Measurements from ENCODE around the gene ZNF362.
"Not testable (repeated sequence)": the region's sequence is repeated elsewhere in the genome, so short reads cannot be mapped to it uniquely, and the experiment has no call there.

ZNF362 gene

DNA sequence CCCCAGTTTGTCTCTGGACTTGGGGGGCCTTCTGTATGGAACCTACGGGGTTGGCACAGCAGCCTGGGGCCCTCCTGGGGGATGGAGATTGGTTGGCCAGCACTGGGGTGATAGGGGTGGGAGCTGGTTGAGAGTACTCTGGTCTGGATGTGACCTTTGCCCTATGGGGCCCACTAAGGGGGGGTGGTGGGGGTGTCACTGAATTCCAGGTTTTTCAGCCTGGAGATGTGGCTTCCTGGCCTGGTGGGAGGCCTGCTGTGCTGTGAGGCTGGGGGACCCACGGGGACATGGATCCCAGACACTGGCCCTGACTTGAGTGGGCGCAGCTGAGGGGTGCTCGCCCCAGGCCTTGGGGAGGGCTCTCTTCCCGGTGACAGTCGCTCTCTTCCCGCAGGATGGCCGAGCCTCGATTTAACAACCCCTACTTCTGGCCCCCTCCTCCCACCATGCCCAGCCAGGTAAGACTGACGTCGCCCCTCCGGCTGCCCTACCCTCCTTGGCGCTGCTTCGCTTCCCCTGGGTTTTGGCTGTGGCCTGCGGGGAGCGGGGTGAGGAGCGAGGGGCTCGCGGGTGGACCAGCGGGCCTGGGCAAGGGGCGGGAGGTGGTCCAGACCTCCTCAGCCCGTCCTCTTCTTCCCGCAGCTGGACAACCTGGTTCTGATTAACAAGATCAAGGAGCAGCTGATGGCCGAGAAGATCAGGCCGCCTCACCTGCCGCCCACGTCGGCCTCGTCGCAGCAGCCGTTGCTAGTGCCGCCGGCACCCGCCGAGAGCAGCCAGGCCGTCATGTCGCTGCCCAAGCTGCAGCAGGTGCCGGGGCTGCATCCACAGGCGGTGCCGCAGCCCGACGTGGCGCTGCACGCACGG lies 19.6 kb downstream of the ZNF362 start:
- DNase-seq (ENCODE audit: low spot score), result no peak
- Mint-ChIP-seq H3K4me3 (no peak overlapping the region), H3K4me1 (ENCODE audit: low read depth) (peaks cover 19% of the 10 kb centered on the region), H3K36me3 (ENCODE audit: low read depth) (peaks cover 18% of the 10 kb centered on the region), H3K27me3 (ENCODE audit: low read depth) (no peaks in the 10 kb centered on the region), H3K9me3 (no peaks in the 10 kb centered on the region), H3K27ac (no peak overlapping the region)

- Mint-ChIP-seq H3K9me3 (no peaks in the 10 kb centered on the region), H3K36me3 (ENCODE audit: low read depth) (peaks cover 22% of the 10 kb centered on the region), H3K4me1 (ENCODE audit: low read depth) (peaks cover 19% of the 10 kb centered on the region), H3K27me3 (ENCODE audit: low read depth) (no peaks in the 10 kb centered on the region), H3K4me3 (no peak overlapping the region), H3K27ac (no peak overlapping the region)
- no peak for DNase-seq (ENCODE audit: low spot score)
Observed at GRCh38 chr1:33276573-33277298, 20.4 kb downstream of the ZNF362 start.

GRCh38 chr1:33277488-33278084 lies 21.3 kb downstream of the ZNF362 start:
- Mint-ChIP-seq H3K4me1 (ENCODE audit: low read depth) (peaks cover 17% of the 10 kb centered on the region), H3K27me3 (ENCODE audit: low read depth) (no peaks in the 10 kb centered on the region), H3K4me3 (no peak overlapping the region), H3K36me3 (ENCODE audit: low read depth) (peaks cover 26% of the 10 kb centered on the region), H3K9me3 (no peaks in the 10 kb centered on the region), H3K27ac (no peak overlapping the region)
- no peak for DNase-seq (ENCODE audit: low spot score)

- Mint-ChIP-seq H3K4me1 (ENCODE audit: low read depth) (no peaks in the 10 kb centered on the region), H3K36me3 (ENCODE audit: low read depth) (peaks cover 33% of the 10 kb centered on the region), H3K27ac (no peak overlapping the region), H3K27me3 (ENCODE audit: low read depth) (no peaks in the 10 kb centered on the region), H3K4me3 (no peak overlapping the region), H3K9me3 (no peaks in the 10 kb centered on the region)
- DNase-seq (ENCODE audit: low spot score), result no peak
Observed at GRCh38 chr1:33280091-33280661, 23.9 kb downstream of the ZNF362 start.

GRCh38 chr1:33281554-33282303 lies 25.4 kb downstream of the ZNF362 start:
- Mint-ChIP-seq H3K4me3 (no peak overlapping the region), H3K9me3 (no peaks in the 10 kb centered on the region), H3K27me3 (ENCODE audit: low read depth) (no peaks in the 10 kb centered on the region), H3K36me3 (ENCODE audit: low read depth) (peaks cover 34% of the 10 kb centered on the region), H3K4me1 (ENCODE audit: low read depth) (peaks cover under 1% of the 10 kb centered on the region), H3K27ac (no peak overlapping the region)
- DNase-seq (ENCODE audit: low spot score), result no peak

DNA sequence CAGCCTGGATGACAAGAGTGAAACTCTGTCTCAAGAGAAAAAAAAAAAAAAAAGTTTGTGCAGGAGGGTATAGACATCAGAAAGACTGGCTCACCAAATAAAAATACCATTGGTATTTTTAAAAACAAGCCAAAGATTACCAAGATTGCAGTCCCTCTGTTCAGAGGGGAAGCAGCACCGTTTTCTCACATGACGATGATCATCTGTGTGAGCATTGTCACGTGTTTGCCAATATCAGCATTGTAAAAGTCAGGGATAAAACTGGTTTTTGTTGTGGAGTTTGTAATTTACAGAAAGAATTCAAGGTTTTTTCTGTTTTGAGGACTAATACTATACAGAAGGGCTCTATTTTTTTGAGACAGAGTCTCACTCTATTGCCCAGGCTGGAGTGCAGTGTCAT lies 26.5 kb downstream of the ZNF362 start:
- Mint-ChIP-seq H3K4me1 (ENCODE audit: low read depth) (peaks cover 2% of the 10 kb centered on the region), H3K27ac (no peak overlapping the region), H3K27me3 (ENCODE audit: low read depth) (no peaks in the 10 kb centered on the region), H3K36me3 (ENCODE audit: low read depth) (peaks cover 31% of the 10 kb centered on the region), H3K4me3 (no peak overlapping the region), H3K9me3 (no peaks in the 10 kb centered on the region)
- DNase-seq (ENCODE audit: low spot score), result no peak

DNA sequence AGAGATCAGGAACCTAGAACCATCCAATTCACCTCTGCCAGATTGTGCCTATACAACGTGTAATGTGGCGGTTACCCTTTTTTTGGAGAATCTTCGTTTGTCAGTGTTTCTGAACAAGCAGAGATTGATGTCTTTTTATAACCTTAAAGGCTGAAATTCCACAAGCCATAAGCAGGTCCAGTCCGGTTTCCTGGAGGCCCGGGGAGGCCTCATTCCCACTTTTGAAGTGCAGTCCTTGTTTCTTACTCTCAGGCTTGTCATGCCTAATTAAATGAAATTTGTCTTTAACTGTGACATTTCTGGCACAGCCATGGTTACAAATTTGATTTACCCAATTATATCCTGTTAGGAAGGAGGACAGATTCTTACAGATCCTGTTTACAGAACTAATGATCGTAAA lies 27.8 kb downstream of the ZNF362 start:
- Mint-ChIP-seq H3K9me3 (no peaks in the 10 kb centered on the region), H3K4me3 (no peak overlapping the region), H3K27me3 (ENCODE audit: low read depth) (no peaks in the 10 kb centered on the region), H3K27ac (no peak overlapping the region), H3K4me1 (ENCODE audit: low read depth) (peaks cover 2% of the 10 kb centered on the region), H3K36me3 (ENCODE audit: low read depth) (peaks cover 36% of the 10 kb centered on the region)
- no peak for DNase-seq (ENCODE audit: low spot score)

- H3K9me3 Mint-ChIP-seq, result no peaks in the 10 kb centered on the region
- no peak overlapping the region for H3K27ac Mint-ChIP-seq
- no peaks in the 10 kb centered on the region for H3K27me3 Mint-ChIP-seq (ENCODE audit: low read depth)
- H3K36me3 Mint-ChIP-seq (ENCODE audit: low read depth), result peaks cover 38% of the 10 kb centered on the region
- DNase-seq (ENCODE audit: low spot score), result no peak
- no peak overlapping the region for H3K4me3 Mint-ChIP-seq
- H3K4me1 Mint-ChIP-seq (ENCODE audit: low read depth), result peaks cover 2% of the 10 kb centered on the region
Observed at GRCh38 chr1:33286451-33287185, 30.3 kb downstream of the ZNF362 start.

- Mint-ChIP-seq H3K4me1 (ENCODE audit: low read depth) (peaks cover 2% of the 10 kb centered on the region), H3K4me3 (no peak overlapping the region), H3K27me3 (ENCODE audit: low read depth) (no peaks in the 10 kb centered on the region), H3K36me3 (ENCODE audit: low read depth) (peaks cover 33% of the 10 kb centered on the region), H3K9me3 (no peaks in the 10 kb centered on the region), H3K27ac (no peak overlapping the region)
- DNase-seq (ENCODE audit: low spot score), result no peak
Observed at GRCh38 chr1:33287317-33287716, 31.0 kb downstream of the ZNF362 start.

GRCh38 chr1:33288976-33289857 lies 32.9 kb downstream of the ZNF362 start:
- Mint-ChIP-seq H3K4me3 (no peak overlapping the region), H3K27ac (no peak overlapping the region), H3K4me1 (ENCODE audit: low read depth) (peaks cover 2% of the 10 kb centered on the region), H3K9me3 (no peaks in the 10 kb centered on the region), H3K36me3 (ENCODE audit: low read depth) (peaks cover 28% of the 10 kb centered on the region), H3K27me3 (ENCODE audit: low read depth) (no peaks in the 10 kb centered on the region)
- no peak for DNase-seq (ENCODE audit: low spot score)

GRCh38 chr1:33289858-33290154 lies 33.5 kb downstream of the ZNF362 start:
- DNase-seq (ENCODE audit: low spot score), result no peak
- Mint-ChIP-seq H3K4me1 (ENCODE audit: low read depth) (peaks cover 2% of the 10 kb centered on the region), H3K27ac (no peak overlapping the region), H3K36me3 (ENCODE audit: low read depth) (peaks cover 25% of the 10 kb centered on the region), H3K4me3 (no peak overlapping the region), H3K27me3 (ENCODE audit: low read depth) (no peaks in the 10 kb centered on the region), H3K9me3 (no peaks in the 10 kb centered on the region)

DNA sequence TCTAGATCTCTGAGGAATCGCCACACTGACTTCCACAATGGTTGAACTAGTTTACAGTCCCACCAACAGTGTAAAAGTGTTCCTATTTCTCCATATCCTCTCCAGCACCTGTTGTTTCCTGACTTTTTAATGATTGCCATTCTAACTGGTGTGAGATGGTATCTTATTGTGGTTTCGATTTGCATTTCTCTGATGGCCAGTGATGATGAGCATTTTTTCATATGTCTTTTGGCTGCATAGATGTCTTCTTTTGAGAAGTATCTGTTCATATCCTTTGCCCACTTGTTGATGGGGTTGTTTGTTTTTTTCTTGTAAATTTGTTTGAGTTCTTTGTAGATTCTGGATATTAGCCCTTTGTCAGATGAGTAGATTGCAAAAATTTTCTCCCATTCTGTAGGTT lies 34.3 kb downstream of the ZNF362 start:
- DNase-seq (ENCODE audit: low spot score); H3K27me3 Mint-ChIP-seq (ENCODE audit: low read depth); H3K27ac Mint-ChIP-seq; H3K9me3 Mint-ChIP-seq; H3K4me3 Mint-ChIP-seq; H3K4me1 Mint-ChIP-seq (ENCODE audit: low read depth): not testable (repeated sequence)
- H3K36me3 Mint-ChIP-seq (ENCODE audit: low read depth), result peaks cover 30% of the 10 kb centered on the region

Measured in T-helper 2 cell treated with Interferon-gamma antibody and Interleukin-4, amounts not matched to agents 5 μg/mL and 100 μg/mL, for 36 hours (primary cell).